ENCODE data around the gene CLCA2. TPM values are rescaled to one million over a fixed set of nuclear protein-coding genes. Genes with fewer than 3 reads are reported as not detected.

The CLCA2 gene
- total and polyA plus RNA-seq, 2 donors (not counting 1 experiment from before 2014, with no cell fraction given) = not detected

DNA sequence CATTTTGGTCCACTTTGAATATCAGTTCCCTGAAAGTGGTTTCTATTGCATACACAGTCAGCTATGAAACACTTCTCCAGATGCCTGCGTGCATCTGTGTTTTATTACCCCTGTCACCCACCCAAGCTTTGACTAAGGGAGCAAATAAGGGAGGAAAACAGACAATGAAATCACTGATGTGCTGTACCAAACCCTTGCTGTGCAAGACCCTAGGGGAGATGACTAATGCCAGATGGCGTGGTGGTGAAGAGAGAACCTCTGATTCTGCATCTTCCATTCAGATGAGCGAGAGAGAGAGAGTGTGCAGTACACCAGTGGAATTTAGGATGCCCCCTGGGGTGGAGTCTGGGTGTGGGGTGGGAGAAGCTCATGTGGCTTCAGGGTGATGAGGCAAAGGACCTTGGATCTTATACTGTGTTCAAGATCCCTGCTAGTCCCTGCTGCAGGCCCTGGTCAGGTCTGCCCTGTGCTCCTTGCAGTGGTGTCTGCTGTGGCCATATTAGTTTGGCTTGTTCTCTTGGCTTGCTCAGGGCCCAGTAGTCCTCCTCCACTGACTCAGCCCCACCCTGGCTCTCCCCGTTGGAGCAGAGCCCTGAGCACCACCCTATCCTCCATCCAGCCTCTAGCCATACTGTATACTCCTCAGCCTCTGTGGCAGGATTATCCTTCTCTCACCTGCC, 63.3 kb downstream of the CLCA2 start:
- no peaks in the 10 kb centered on the region for H3K9me3 Mint-ChIP-seq (ENCODE audit: insufficient read depth)
- H3K4me2 ChIP-seq (replicated peaks; ENCODE audit: low read depth, low read length, poor library complexity, severe bottlenecking) = no peak overlapping the region
- H3K79me2 ChIP-seq (ENCODE audit: control insufficient read depth, insufficient read depth, low read length) = no peaks in the 10 kb centered on the region
- H3K9me3 ChIP-seq (ENCODE audit: control extremely low read depth in 1 of 3, control insufficient read depth in 2 of 3, insufficient read depth in 1 of 3, low read length in 2 of 3) = no peaks in the 10 kb centered on the region
- intact Hi-C loops (cut with micrococcal nuclease) = no loop called here
- no peak overlapping the region for H3K4me3 Mint-ChIP-seq
- no peaks in the 10 kb centered on the region for H3K4me1 Mint-ChIP-seq
- DNase-seq (no peak), ATAC-seq (ENCODE audit: low read depth) (no peak)
- H3K27ac Mint-ChIP-seq = no peak overlapping the region
- no peaks in the 10 kb centered on the region for H4K20me1 ChIP-seq (ENCODE audit: control insufficient read depth, insufficient read depth, low read length, poor library complexity, severe bottlenecking)
- H3K4me3 ChIP-seq (ENCODE audit: control extremely low read depth in 1 of 5, extremely low read depth in 1 of 5, insufficient read depth in 1 of 5, low read depth in 2 of 5, low read length in 4 of 5) = no peak overlapping the region
- H3K36me3 ChIP-seq (replicated peaks in 1 of 2; ENCODE audit: control extremely low read depth in 1 of 2, control insufficient read depth in 1 of 2, extremely low read depth in 1 of 2, insufficient read depth in 2 of 2, low read length in 1 of 2) = no peaks in the 10 kb centered on the region
- peaks cover 14% of the 10 kb centered on the region for H3K27me3 Mint-ChIP-seq
- no peak overlapping the region for H3K9ac ChIP-seq (ENCODE audit: low read length)
- H2AFZ ChIP-seq (ENCODE audit: insufficient read depth, low read depth, low read length, poor library complexity, severe bottlenecking) = no peak overlapping the region
- H3K27me3 ChIP-seq (replicated peaks in 1 of 4; ENCODE audit: control extremely low read depth in 1 of 4, control insufficient read depth in 3 of 4, insufficient read depth in 4 of 4, low read length in 3 of 4) = peaks cover 0 to 3% (median 0%) of the 10 kb centered on the region in 4 experiments
- no peak for TF ChIP-seq EZH2 (IDR thresholded peaks at IDR 0.05; ENCODE audit: borderline replicate concordance, insufficient read depth, low read depth, low read length, poor library complexity, severe bottlenecking)
- TF ChIP-seq, protein P1, sequence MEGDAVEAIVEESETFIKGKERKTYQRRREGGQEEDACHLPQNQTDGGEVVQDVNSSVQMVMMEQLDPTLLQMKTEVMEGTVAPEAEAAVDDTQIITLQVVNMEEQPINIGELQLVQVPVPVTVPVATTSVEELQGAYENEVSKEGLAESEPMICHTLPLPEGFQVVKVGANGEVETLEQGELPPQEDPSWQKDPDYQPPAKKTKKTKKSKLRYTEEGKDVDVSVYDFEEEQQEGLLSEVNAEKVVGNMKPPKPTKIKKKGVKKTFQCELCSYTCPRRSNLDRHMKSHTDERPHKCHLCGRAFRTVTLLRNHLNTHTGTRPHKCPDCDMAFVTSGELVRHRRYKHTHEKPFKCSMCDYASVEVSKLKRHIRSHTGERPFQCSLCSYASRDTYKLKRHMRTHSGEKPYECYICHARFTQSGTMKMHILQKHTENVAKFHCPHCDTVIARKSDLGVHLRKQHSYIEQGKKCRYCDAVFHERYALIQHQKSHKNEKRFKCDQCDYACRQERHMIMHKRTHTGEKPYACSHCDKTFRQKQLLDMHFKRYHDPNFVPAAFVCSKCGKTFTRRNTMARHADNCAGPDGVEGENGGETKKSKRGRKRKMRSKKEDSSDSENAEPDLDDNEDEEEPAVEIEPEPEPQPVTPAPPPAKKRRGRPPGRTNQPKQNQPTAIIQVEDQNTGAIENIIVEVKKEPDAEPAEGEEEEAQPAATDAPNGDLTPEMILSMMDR (IDR thresholded peaks at IDR 0.05) = no peak
- WGBS (ENCODE audit: insufficient coverage) = 84% methylated on average over 3 of the region's 4 CpGs
- ChIA-PET CTCF (interaction anchor here (1.1 to 2.1 kb wide), 4 partner anchors 12 to 18 kb away, joined by 3 to 7 read pairs (median 4); no protein-coding TSS in a partner anchor), POLR2A (no interaction called here)
- H3K4me1 ChIP-seq (ENCODE audit: control insufficient read depth in 2 of 2, insufficient read depth in 2 of 2, low read length in 2 of 2) = no peaks in the 10 kb centered on the region
- no peak overlapping the region for H3K27ac ChIP-seq (ENCODE audit: low read length in 2 of 2)

DNA sequence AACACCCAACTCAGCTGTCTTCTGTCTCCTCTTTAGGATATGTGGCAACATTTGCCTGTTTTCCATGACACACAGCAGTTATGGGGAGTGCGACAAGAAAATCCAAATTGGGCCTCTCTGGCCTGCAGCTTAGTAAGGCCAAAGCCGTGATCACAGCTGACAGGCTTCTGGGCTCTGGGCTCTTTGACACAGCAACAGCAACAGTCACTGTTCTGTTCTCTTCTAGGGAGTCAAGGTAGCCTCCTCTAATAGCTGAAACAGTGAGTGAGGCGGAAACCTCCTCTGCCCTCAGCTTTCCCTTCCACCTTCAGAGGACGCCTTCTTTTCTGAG, 63.8 kb downstream of the CLCA2 start:
- Histone ChIP-seq H4K20me1 (ENCODE audit: control insufficient read depth, insufficient read depth, low read length, poor library complexity, severe bottlenecking) (no peaks in the 10 kb centered on the region), H3K36me3 (replicated peaks in 1 of 2; ENCODE audit: control extremely low read depth in 1 of 2, control insufficient read depth in 1 of 2, extremely low read depth in 1 of 2, insufficient read depth in 2 of 2, low read length in 1 of 2) (no peaks in the 10 kb centered on the region), H3K27me3 (replicated peaks in 1 of 4; ENCODE audit: control extremely low read depth in 1 of 4, control insufficient read depth in 3 of 4, insufficient read depth in 4 of 4, low read length in 3 of 4) (peaks cover 0 to 3% (median 0%) of the 10 kb centered on the region in 4 experiments), H3K4me2 (replicated peaks; ENCODE audit: low read depth, low read length, poor library complexity, severe bottlenecking) (no peak overlapping the region), H2AFZ (ENCODE audit: insufficient read depth, low read depth, low read length, poor library complexity, severe bottlenecking) (no peak overlapping the region), H3K79me2 (ENCODE audit: control insufficient read depth, insufficient read depth, low read length) (no peaks in the 10 kb centered on the region), H3K4me1 (ENCODE audit: control insufficient read depth in 2 of 2, insufficient read depth in 2 of 2, low read length in 2 of 2) (no peaks in the 10 kb centered on the region), H3K4me3 (ENCODE audit: control extremely low read depth in 1 of 5, extremely low read depth in 1 of 5, insufficient read depth in 1 of 5, low read depth in 2 of 5, low read length in 4 of 5) (no peak overlapping the region), H3K27ac (ENCODE audit: low read length in 2 of 2) (no peak overlapping the region), H3K9me3 (ENCODE audit: control extremely low read depth in 1 of 3, control insufficient read depth in 2 of 3, insufficient read depth in 1 of 3, low read length in 2 of 3) (no peaks in the 10 kb centered on the region), H3K9ac (ENCODE audit: low read length) (no peak overlapping the region)
- ChIA-PET CTCF (interaction anchor here (1.1 to 2.1 kb wide), 5 partner anchors 11 to 18 kb away, joined by 3 to 7 read pairs (median 5); no protein-coding TSS in a partner anchor), POLR2A (no interaction called here)
- no peak overlapping the region for H3K27ac Mint-ChIP-seq
- ATAC-seq (ENCODE audit: low read depth) (no peak), DNase-seq (no peak)
- H3K4me1 Mint-ChIP-seq = no peaks in the 10 kb centered on the region
- intact Hi-C loops (cut with micrococcal nuclease) = no loop called here
- TF ChIP-seq EZH2 (IDR thresholded peaks at IDR 0.05; ENCODE audit: borderline replicate concordance, insufficient read depth, low read depth, low read length, poor library complexity, severe bottlenecking) = no peak
- TF ChIP-seq, protein P1 (IDR thresholded peaks at IDR 0.05) = no peak
- WGBS (ENCODE audit: insufficient coverage) = 100% methylated on average over 4 of the region's 4 CpGs
- H3K27me3 Mint-ChIP-seq = peaks cover 14% of the 10 kb centered on the region
- H3K4me3 Mint-ChIP-seq = no peak overlapping the region
- no peaks in the 10 kb centered on the region for H3K9me3 Mint-ChIP-seq (ENCODE audit: insufficient read depth)

Measured in B cell (primary cell).